GM23338 (cell line): ENCODE data around the gene WNT2B.

Experiments
- CREB1 ChIP-seq: fragments of 250-450 bp; sonication (Bioruptor Pico); IDR thresholded peaks from 2 replicates; pipeline ENCODE4 v1.5.0; 2020; ENCODE audit warnings: low read depth, mild to moderate bottlenecking, moderate library complexity
- EZH2 ChIP-seq: fragments of 200-600 bp; sonication (generic); IDR thresholded peaks from one replicate; pipeline ENCODE4 v1.8.0; 2017; ENCODE audit warnings: antibody characterized with exemption, mild to moderate bottlenecking, low read depth; ENCODE audit not compliant: unreplicated experiment
- EZH2phosphoT487 ChIP-seq: fragments of 200-600 bp; sonication (generic); IDR thresholded peaks from one replicate; pipeline ENCODE4 v1.8.1; 2018; ENCODE audit warnings: antibody characterized with exemption; ENCODE audit not compliant: unreplicated experiment
- JUNB ChIP-seq: IDR thresholded peaks from one replicate; pipeline ENCODE4 v1.6.1; 2016; ENCODE audit warnings: antibody characterized with exemption; ENCODE audit not compliant: unreplicated experiment
- POLR2AphosphoS5 ChIP-seq: IDR thresholded peaks from 2 replicates; pipeline ENCODE4 v1.6.1; 2016; ENCODE audit warnings: antibody characterized with exemption, low read depth
- ZNF331 ChIP-seq: fragments of 250-450 bp; sonication (Bioruptor Pico); IDR thresholded peaks from 2 replicates; pipeline ENCODE4 v1.5.0; 2020; ENCODE audit warnings: low read depth, mild to moderate bottlenecking, moderate library complexity
- TF ChIP-seq, protein P1 (sequence below), 2 experiments: fragments of 200-600 bp in 1 of 2; sonication (generic) in 1 of 2; conservative IDR thresholded peaks; 2 replicates each; pipeline versions ENCODE4 v1.5.1 to v1.6.1; 2016 to 2017; ENCODE audit warnings: antibody characterized with exemption in 2 of 2, low read depth in 2 of 2, mild to moderate bottlenecking in 2 of 2, moderate library complexity in 1 of 2
- TF ChIP-seq, protein P2 (sequence below): IDR thresholded peaks from one replicate; pipeline ENCODE4 v1.6.1; 2018; ENCODE audit warnings: antibody characterized with exemption; ENCODE audit not compliant: unreplicated experiment

DNA sequence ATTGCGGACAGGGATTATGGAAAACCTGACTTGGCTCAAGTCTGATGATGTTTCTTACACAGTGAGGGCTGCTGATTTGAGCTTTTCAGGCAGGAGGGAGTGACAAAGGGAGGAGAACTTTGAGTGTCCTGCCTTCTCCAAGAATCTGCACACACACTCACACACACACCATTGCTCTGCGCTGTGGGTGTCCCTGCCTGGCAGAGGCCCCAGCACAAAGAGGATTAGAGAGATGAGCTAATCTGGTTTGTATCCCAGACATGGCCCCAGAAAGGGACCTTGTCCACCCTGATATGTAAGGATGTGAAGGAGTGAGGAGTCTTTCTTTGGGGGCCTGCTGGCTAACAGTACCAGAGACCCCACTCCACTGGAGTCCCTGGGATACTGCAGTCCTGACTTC, 5.9 kb upstream of the WNT2B start:
- TF ChIP-seq, protein P1, sequence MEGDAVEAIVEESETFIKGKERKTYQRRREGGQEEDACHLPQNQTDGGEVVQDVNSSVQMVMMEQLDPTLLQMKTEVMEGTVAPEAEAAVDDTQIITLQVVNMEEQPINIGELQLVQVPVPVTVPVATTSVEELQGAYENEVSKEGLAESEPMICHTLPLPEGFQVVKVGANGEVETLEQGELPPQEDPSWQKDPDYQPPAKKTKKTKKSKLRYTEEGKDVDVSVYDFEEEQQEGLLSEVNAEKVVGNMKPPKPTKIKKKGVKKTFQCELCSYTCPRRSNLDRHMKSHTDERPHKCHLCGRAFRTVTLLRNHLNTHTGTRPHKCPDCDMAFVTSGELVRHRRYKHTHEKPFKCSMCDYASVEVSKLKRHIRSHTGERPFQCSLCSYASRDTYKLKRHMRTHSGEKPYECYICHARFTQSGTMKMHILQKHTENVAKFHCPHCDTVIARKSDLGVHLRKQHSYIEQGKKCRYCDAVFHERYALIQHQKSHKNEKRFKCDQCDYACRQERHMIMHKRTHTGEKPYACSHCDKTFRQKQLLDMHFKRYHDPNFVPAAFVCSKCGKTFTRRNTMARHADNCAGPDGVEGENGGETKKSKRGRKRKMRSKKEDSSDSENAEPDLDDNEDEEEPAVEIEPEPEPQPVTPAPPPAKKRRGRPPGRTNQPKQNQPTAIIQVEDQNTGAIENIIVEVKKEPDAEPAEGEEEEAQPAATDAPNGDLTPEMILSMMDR (conservative IDR thresholded peaks at IDR 0.05; ENCODE audit: low read depth in 2 of 2), result no peak
- TF ChIP-seq ZNF331 (CRISPR knock-in tag) (no peak), EZH2 (no peak), EZH2phosphoT487 (no peak), JUNB (no peak), POLR2AphosphoS5 (no peak), CREB1 (no peak)
- TF ChIP-seq, protein P2, sequence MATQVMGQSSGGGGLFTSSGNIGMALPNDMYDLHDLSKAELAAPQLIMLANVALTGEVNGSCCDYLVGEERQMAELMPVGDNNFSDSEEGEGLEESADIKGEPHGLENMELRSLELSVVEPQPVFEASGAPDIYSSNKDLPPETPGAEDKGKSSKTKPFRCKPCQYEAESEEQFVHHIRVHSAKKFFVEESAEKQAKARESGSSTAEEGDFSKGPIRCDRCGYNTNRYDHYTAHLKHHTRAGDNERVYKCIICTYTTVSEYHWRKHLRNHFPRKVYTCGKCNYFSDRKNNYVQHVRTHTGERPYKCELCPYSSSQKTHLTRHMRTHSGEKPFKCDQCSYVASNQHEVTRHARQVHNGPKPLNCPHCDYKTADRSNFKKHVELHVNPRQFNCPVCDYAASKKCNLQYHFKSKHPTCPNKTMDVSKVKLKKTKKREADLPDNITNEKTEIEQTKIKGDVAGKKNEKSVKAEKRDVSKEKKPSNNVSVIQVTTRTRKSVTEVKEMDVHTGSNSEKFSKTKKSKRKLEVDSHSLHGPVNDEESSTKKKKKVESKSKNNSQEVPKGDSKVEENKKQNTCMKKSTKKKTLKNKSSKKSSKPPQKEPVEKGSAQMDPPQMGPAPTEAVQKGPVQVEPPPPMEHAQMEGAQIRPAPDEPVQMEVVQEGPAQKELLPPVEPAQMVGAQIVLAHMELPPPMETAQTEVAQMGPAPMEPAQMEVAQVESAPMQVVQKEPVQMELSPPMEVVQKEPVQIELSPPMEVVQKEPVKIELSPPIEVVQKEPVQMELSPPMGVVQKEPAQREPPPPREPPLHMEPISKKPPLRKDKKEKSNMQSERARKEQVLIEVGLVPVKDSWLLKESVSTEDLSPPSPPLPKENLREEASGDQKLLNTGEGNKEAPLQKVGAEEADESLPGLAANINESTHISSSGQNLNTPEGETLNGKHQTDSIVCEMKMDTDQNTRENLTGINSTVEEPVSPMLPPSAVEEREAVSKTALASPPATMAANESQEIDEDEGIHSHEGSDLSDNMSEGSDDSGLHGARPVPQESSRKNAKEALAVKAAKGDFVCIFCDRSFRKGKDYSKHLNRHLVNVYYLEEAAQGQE, result no peak
